HUES64 (cell line): ENCODE data around the gene PAPOLA.
"Not testable (repeated sequence)": the region's sequence is repeated elsewhere in the genome, so short reads cannot be mapped to it uniquely, and the experiment has no call there.

Experiments used
- H3K27ac ChIP-seq: 2 replicates; pipeline ENCODE4 v1.7.0; 2013; ENCODE audit warnings: low read depth, low read length, inconsistent platforms
- H3K27me3 ChIP-seq: 2 replicates; pipeline ENCODE4 v1.6.1; 2013; ENCODE audit warnings: mild to moderate bottlenecking, low read length; ENCODE audit not compliant: insufficient read depth
- H3K36me3 ChIP-seq: 2 replicates; pipeline ENCODE4 v1.6.1; 2013; ENCODE audit warnings: mild to moderate bottlenecking, low read length; ENCODE audit not compliant: insufficient read depth
- H3K4me1 ChIP-seq: 2 replicates; pipeline ENCODE4 v1.6.1; 2013; ENCODE audit warnings: mild to moderate bottlenecking, low read length, moderate library complexity; ENCODE audit not compliant: insufficient read depth
- H3K4me3 ChIP-seq: 2 replicates; pipeline ENCODE4 v1.5.1; 2013; ENCODE audit warnings: mild to moderate bottlenecking, low read length, moderate library complexity
- H3K9ac ChIP-seq: 2 replicates; pipeline ENCODE4 v1.6.1; 2013; ENCODE audit warnings: mild to moderate bottlenecking, low read depth, low read length
- H3K9me3 ChIP-seq: 2 replicates; pipeline ENCODE4 v1.6.1; 2013; ENCODE audit warnings: low read depth, low read length; ENCODE audit not compliant: insufficient read depth
- WGBS: fragments of 150-250, 120-280 bp; methylation state at CpG from one replicate; pipeline ENCODE4 v1.1.7; 2013; ENCODE audit warnings: missing lambda C conversion rate; 5-methylcytosine and 5-hydroxymethylcytosine counted together

PAPOLA gene

DNA sequence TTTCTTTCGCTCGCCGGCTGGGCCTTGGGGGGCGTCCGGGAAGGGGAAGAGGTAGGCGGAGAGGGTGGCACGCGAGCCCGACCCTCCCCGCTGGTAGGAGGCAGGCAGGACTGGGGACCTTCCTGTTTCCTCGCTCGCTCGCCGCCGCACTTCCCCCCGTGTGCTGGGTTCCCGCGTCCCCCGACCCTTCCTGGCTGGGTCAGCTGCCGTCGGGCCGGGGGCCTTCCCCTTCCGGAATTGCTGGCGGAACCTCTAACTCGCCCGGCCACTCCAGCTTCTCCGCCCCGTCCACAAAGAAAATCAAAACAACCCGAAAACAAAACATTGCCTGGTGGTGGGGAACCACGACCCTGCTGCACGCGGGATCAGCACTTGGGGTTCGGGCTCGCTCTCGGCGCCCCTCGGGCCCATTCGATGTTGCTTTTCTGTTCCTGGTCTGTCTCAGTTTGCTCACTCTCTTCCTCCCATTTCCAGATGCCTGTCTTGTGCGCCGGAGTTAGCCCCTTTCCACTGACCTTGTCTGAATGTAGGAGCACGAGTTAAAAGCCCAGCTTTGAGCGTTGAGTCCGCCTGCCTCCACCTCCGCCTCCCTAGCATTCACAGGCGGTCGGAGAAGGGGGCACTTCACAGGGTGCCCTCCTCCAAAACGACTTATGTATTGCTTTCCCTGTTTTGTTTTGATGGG, 581 bp downstream of the PAPOLA start:
- Histone ChIP-seq H3K9ac (peak overlapping the region; percentile 100), H3K4me3 (peak overlapping the region; percentile 98), H3K9me3 (no peaks in the 10 kb centered on the region), H3K27me3 (no peaks in the 10 kb centered on the region), H3K27ac (peak overlapping the region; percentile 95), H3K36me3 (no peaks in the 10 kb centered on the region; the same call in 1 of the 2 replicates), H3K4me1 (peaks cover 18% of the 10 kb centered on the region)
- under 1% methylated on average over 47 of the region's 47 CpGs for WGBS

DNA sequence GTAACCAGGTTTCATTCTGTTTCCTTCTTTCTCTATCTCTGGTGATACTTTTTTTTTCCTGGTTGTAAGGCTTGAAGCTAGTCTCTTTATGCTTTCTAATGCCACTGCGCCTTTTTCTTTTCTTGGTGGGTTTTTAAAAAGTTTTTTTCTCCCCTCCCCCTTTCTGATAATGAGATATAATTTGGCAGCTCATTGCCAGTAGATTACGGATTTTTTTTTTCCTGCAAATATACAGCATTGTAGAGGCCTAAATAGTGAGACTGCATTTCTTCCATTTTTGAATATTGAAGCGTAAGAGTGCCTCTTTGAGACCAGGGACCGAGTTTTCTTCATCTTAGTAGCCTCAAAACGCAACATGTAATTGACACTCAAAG, 1.1 kb downstream of the PAPOLA start:
- H3K4me3 ChIP-seq, result peak overlapping the region; percentile 98
- WGBS, result 25% methylated on average over 3 of the region's 5 CpGs

DNA sequence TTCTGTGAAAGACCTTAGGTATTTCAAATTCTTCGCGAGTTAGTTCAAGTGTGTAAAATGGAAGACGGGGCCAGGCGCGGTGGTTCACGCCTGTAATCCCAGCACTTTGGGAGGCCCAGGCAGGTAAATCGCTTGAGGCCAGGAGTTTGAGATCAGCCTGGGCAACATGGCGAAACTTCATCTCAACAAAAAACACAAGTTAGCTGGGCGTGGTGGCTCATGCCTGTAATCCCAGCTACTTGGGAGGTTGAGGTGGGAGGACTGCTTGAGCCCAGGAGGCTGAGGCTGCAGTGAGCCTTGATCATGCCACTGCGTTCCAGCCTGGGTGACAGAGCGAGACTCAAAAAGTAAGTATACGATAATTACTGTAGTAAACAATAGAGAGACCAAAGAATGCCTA, 2.2 kb downstream of the PAPOLA start:
- not testable (repeated sequence) for H3K27me3 ChIP-seq, H3K27ac ChIP-seq, H3K9ac ChIP-seq, H3K36me3 ChIP-seq, H3K9me3 ChIP-seq
- Histone ChIP-seq H3K4me3 (peak overlapping the region; percentile 98), H3K4me1 (peaks cover 18% of the 10 kb centered on the region)
- WGBS, result 95% methylated on average over 12 of the region's 12 CpGs

More for the DNA sequence above, 1.1 kb downstream of the PAPOLA start:
- H3K9ac ChIP-seq, result peak overlapping the region; percentile 100
- no peaks in the 10 kb centered on the region for H3K27me3 ChIP-seq
- no peaks in the 10 kb centered on the region for H3K9me3 ChIP-seq
- peaks cover 18% of the 10 kb centered on the region for H3K4me1 ChIP-seq
- no peaks in the 10 kb centered on the region; the same call in 1 of the 2 replicates for H3K36me3 ChIP-seq
- H3K27ac ChIP-seq, result peak overlapping the region; percentile 95

DNA sequence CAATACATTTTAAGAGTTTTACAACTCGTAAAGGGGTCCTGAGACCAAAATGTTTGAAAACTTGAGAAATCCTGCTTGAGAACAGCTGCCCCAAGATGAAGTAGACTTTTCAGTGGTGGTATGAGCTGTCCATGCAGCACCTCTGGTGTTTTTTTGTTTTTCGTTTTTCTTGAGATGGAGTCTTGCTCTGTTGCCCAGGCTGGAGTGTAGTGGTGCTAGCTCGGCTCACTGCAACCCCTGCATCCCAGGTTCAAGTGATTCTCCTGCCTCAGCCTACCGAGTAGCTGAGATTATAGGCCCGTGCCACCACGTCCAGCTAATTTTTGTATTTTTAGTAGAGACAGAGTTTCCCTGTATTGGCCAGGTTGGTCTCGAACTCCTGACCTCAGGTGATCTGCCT, 5.5 kb downstream of the PAPOLA start:
- H3K27ac ChIP-seq, result no peak overlapping the region
- H3K4me1 ChIP-seq, result peaks cover 39% of the 10 kb centered on the region
- no peaks in the 10 kb centered on the region for H3K27me3 ChIP-seq
- no peaks in the 10 kb centered on the region; the same call in 1 of the 2 replicates for H3K36me3 ChIP-seq
- H3K4me3 ChIP-seq, result no peak overlapping the region
- H3K9ac ChIP-seq, result no peak overlapping the region
- no peaks in the 10 kb centered on the region for H3K9me3 ChIP-seq
- 96% methylated on average over 7 of the region's 7 CpGs for WGBS

DNA sequence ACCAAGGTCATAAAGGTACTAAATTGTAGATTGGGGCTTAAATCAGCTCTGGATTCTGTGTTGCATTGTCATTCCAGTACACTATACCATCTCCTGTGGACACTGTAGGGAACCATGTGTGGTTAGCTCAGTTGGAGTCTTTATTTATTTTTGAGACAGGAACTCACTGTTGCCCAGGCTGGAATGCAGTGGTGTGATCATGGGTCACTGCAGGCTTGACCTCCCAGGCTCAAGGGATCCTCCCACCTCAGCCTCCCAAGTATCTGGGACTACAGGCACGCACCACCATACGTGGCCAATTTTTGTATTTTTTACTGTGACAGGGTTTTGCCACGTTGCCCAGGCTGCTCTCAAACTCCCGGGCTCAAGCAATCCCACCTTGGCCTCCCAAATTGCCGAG, 6.7 kb downstream of the PAPOLA start:
- no peaks in the 10 kb centered on the region for H3K9me3 ChIP-seq
- no peak overlapping the region for H3K9ac ChIP-seq

DNA sequence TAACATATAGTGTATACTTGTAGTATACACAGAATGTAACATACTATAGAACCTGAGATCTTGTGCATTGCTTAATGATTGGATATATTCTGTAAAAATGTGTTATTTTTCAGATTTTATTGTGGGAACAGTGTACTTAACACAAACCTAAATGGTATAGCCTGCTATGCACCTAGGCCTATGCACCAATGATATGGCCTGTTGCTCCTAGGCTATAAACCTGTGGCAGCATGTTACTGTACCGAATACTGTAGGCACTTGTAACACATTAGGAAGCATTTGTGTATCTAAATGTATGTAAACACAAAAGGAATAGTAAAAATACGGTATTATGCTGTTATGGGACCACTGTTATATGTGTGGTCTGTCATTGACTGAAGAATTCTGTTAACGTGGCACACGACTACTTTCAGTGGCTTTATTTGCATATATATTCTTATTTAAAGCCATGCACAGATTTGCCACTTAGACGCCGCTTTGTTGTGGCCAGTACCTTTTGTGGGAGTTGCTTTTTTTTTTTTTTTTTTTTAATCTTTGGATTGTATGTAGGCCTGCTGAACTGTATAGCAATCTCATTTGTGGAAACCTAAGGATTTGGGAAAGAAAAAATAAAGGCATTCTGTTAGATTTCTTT, 7.4 kb downstream of the PAPOLA start:
- no peak overlapping the region for H3K9ac ChIP-seq
- no peaks in the 10 kb centered on the region for H3K36me3 ChIP-seq
- peaks cover 50% of the 10 kb centered on the region for H3K4me1 ChIP-seq
- no peak overlapping the region for H3K4me3 ChIP-seq
- H3K27ac ChIP-seq, result no peak overlapping the region
- WGBS, result 94% methylated on average over 6 of the region's 6 CpGs
- no peaks in the 10 kb centered on the region for H3K9me3 ChIP-seq
- no peaks in the 10 kb centered on the region for H3K27me3 ChIP-seq

More for the DNA sequence above, 6.7 kb downstream of the PAPOLA start:
- Histone ChIP-seq H3K27me3 (no peaks in the 10 kb centered on the region), H3K4me1 (peaks cover 46% of the 10 kb centered on the region), H3K36me3 (no peaks in the 10 kb centered on the region; the same call in 1 of the 2 replicates), H3K4me3 (no peak overlapping the region), H3K27ac (peak overlapping the region; percentile 10; the same call in 1 of the 2 replicates)
- WGBS, result 91% methylated on average over 5 of the region's 5 CpGs

DNA sequence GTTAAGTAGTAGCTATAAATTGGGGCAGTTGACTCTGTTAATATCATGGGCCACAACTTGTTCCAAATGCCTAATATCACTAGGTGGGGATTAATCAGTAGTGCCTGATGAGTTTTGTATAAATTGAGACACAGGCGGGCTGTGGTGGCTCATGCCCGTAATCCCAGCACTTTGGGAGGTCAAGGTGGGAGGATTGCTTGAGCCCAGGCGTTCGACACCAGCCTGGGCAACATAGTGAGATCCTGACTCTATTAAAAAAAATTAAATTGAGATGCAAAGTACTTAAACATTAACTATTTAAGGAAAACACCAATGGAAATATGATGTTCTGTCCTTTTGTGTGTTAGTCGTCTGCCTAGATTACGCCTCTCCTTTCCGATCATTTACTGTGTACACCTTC, 9.0 kb downstream of the PAPOLA start:
- H3K9me3 ChIP-seq, result no peaks in the 10 kb centered on the region
- no peak overlapping the region for H3K9ac ChIP-seq
- H3K27me3 ChIP-seq, result no peaks in the 10 kb centered on the region
- 91% methylated on average over 7 of the region's 7 CpGs for WGBS
- peaks cover 59% of the 10 kb centered on the region for H3K4me1 ChIP-seq
- H3K4me3 ChIP-seq, result no peak overlapping the region
- H3K36me3 ChIP-seq, result no peaks in the 10 kb centered on the region
- peak overlapping the region; percentile 43; the same call in 1 of the 2 replicates for H3K27ac ChIP-seq

DNA sequence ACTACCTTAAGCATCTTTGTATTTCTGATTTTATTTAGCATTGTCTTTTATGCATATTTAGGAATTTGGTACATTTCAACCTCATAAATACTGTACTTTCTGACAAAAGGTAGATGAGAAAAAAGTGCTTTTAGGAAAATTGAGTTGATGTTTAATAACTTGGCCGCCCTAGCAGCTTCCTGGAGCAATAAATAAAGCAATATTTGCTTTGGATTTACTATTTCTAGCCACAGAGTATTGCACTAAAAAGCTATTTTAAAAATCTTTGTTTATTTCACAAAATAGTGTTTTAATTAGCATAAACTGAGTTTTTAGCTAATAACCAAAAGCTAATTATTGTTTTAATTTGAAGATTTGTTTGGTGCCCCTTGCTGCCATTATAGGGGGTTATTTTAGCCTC, 9.5 kb downstream of the PAPOLA start:
- H3K27me3 ChIP-seq, result no peaks in the 10 kb centered on the region
- peaks cover 62% of the 10 kb centered on the region for H3K4me1 ChIP-seq
- H3K27ac ChIP-seq, result peak overlapping the region; percentile 43; the same call in 1 of the 2 replicates
- no peaks in the 10 kb centered on the region for H3K36me3 ChIP-seq
- H3K4me3 ChIP-seq, result no peak overlapping the region
- WGBS, result 82% methylated on average over 1 of the region's 1 CpG
- no peaks in the 10 kb centered on the region for H3K9me3 ChIP-seq
- no peak overlapping the region for H3K9ac ChIP-seq

DNA sequence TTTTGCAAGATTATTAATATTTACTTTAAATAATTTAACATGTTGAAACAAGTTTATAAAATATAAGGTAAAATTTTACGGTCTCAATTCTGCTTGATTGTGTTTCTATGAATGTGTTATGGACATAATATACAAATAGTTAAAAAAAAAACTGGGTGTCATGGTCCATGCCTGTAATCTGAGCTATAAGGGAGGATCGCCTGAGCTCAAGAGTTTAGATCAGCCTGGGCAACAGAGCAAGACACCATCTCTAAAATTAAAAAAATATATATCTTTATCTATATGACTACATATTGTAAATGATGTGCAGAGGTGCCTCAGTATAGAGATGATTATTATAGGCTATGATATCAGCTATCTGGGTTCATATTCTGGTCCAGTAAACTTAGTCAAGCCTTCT, 9.9 kb downstream of the PAPOLA start:
- Histone ChIP-seq H3K9ac (no peak overlapping the region), H3K9me3 (no peaks in the 10 kb centered on the region), H3K4me3 (peak overlapping the region; percentile 20), H3K27ac (no peak overlapping the region; the same call in 1 of the 2 replicates), H3K4me1 (peaks cover 67% of the 10 kb centered on the region), H3K27me3 (no peaks in the 10 kb centered on the region), H3K36me3 (no peaks in the 10 kb centered on the region)
- WGBS, result 60% methylated on average over 1 of the region's 2 CpGs

DNA sequence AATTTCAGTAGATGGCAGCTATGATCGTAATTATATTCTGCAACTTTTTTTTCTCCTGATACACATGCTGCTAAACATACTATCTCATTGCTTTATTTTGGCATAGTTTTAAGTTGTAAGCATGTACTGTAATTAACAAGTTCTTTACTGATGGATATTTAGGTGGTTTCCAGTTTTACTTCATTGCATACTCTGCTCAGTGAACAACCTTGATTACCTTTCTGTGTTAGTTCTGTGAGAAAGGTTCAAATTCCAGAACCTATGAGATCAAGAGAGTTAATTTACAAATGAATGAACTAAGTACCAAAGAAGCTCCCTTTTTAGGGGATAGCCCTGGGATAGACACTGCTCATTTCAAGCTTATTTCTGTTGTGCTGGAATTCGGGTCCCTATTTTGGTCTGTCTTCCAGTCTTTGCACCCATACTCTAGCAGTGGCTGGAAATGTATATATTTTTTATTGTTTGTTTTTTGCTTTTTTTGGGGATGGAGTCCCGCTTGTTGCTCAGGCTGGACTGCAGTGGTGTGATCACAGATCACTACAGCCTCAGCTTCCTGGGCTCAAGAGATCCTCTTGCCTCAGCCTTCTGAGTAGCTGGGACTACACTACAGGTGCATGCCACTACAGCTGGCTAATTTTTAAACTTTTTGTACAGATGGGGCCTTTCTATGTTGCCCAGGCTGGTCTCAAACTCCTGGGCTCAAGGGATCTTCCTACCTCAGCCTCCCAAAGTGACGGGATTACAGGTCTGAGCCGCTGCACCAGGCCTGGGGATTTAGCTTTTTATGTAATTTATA, 10.6 kb downstream of the PAPOLA start:
- Histone ChIP-seq H3K36me3 (no peaks in the 10 kb centered on the region), H3K4me1 (peaks cover 70% of the 10 kb centered on the region), H3K27ac (peak overlapping the region; percentile 64; the same call in 1 of the 2 replicates), H3K9me3 (no peaks in the 10 kb centered on the region), H3K4me3 (peak overlapping the region; percentile 20), H3K9ac (peak overlapping the region; percentile 41; the same call in 1 of the 2 replicates), H3K27me3 (no peaks in the 10 kb centered on the region)
- 70% methylated on average over 4 of the region's 5 CpGs for WGBS

DNA sequence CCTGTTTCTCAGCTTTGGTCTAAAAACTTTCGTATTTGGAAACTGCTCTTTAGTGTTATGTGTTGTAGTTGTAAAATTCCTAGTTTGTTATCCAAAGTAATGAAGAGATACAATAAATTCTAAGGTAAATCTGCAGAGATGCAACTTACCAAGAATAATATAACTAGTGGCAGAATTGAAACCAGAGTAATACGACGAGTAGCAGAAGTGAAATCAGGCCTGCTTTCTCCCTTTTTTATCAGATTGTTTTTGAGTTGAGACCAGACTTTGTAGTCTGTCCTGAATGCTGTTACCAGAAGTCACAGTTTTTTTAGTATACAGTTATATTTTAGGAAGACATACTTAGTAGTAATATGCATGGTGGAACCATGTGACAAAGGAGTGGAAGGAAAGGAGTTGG, 12.5 kb downstream of the PAPOLA start:
- no peaks in the 10 kb centered on the region for H3K27me3 ChIP-seq
- no peaks in the 10 kb centered on the region for H3K36me3 ChIP-seq
- H3K9ac ChIP-seq, result no peak overlapping the region
- peaks cover 70% of the 10 kb centered on the region for H3K4me1 ChIP-seq
- WGBS, result 91% methylated on average over 3 of the region's 3 CpGs
- H3K27ac ChIP-seq, result no peak overlapping the region
- H3K4me3 ChIP-seq, result no peak overlapping the region
- H3K9me3 ChIP-seq, result no peaks in the 10 kb centered on the region
